Adipocyte (in vitro differentiated cells): ENCODE measurements around the gene NELFE.
"Not testable (repeated sequence)": the region's sequence is repeated elsewhere in the genome, so short reads cannot be mapped to it uniquely, and the experiment has no call there.

Experiments
- DNase-seq: peaks from one replicate; pipeline ENCODE4 v3.0.0-alpha.2; 2015; ENCODE audit warnings: low read depth
- H3K27me3 ChIP-seq: replicated peaks from 2 replicates; pipeline ENCODE4 v1.7.0; 2013; ENCODE audit warnings: mild to moderate bottlenecking, low read length, moderate library complexity; ENCODE audit not compliant: control insufficient read depth, insufficient read depth
- H3K36me3 ChIP-seq: 2 replicates; pipeline ENCODE4 v1.7.0; 2013; ENCODE audit warnings: low read length, mild to moderate bottlenecking, moderate library complexity; ENCODE audit not compliant: control insufficient read depth, insufficient read depth, severe bottlenecking
- H3K4me1 ChIP-seq: 2 replicates; pipeline ENCODE4 v1.7.0; 2013; ENCODE audit warnings: mild to moderate bottlenecking, low read length, moderate library complexity; ENCODE audit not compliant: control insufficient read depth, insufficient read depth
- H3K4me3 ChIP-seq: 2 replicates; pipeline ENCODE4 v1.7.0; 2013; ENCODE audit warnings: mild to moderate bottlenecking, low read length, moderate library complexity
- H3K9ac ChIP-seq: 2 replicates; pipeline ENCODE4 v1.7.0; 2013; ENCODE audit warnings: mild to moderate bottlenecking, low read length, moderate library complexity
- H3K9me3 ChIP-seq: 2 replicates; pipeline ENCODE4 v1.7.0; 2013; ENCODE audit warnings: mild to moderate bottlenecking, low read length, moderate library complexity; ENCODE audit not compliant: control insufficient read depth

The NELFE gene

GRCh38 chr6:31927863-31928671 is 30.7 kb downstream of the NELFE start:
- DNase-seq, result no peak
- Histone ChIP-seq H3K4me1 (peaks cover 16% of the 10 kb centered on the region), H3K4me3 (peak overlapping the region; percentile 73), H3K36me3 (no peaks in the 10 kb centered on the region), H3K9ac (peak overlapping the region; percentile 65), H3K27me3 (peaks cover 1% of the 10 kb centered on the region), H3K9me3 (peaks cover 3% of the 10 kb centered on the region)

DNA sequence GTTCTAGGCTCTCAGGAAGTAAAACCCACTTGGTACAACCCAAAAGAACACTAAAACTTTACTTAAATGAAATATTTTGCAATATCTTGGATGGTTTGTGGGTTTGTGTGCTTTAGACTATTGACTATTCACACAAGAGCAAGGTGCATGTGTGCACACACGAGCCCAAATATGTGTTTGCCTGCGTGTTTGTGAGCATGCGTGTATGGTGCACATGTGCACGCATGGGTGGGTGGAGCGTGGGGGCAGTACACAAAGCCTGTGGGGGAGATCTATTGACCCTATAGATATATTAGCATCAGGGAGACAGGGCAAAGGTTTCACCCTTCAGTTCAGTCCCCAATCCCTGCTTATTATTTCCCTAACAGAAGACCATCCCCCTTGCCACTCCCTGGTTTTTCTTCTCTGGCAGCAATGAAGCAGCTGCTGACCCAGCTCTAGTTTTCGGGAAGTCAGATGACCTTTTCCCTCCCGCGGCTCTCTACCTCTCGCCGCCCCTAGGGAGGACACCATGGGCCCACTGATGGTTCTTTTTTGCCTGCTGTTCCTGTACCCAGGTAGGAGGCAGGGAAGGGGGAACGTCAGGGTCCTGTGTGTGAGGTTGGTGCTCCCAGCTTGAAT is 31.4 kb downstream of the NELFE start, which contains the start of gene C2:
C2 (plus strand) TSS at position 476 of the 621 bp plus-strand sequence; CDS start at position 512, 36 bp downstream.
- DNase-seq, result no peak
- peak within 1 kb of the TSS; percentile 65 for H3K9ac ChIP-seq
- peaks cover 3% of the 10 kb centered on the region for H3K9me3 ChIP-seq
- peak within 1 kb of the TSS; percentile 73 for H3K4me3 ChIP-seq
- H3K27me3 ChIP-seq, result no peaks in the 10 kb centered on the region
- H3K4me1 ChIP-seq, result peaks cover 16% of the 10 kb centered on the region
- H3K36me3 ChIP-seq, result no peaks in the 10 kb centered on the region

- Histone ChIP-seq H3K27me3 (no peaks in the 10 kb centered on the region), H3K36me3 (no peaks in the 10 kb centered on the region), H3K9ac (no peak overlapping the region), H3K4me1 (peaks cover 12% of the 10 kb centered on the region), H3K9me3 (peaks cover 3% of the 10 kb centered on the region), H3K4me3 (no peak overlapping the region)
- DNase-seq, result no peak
Measured at GRCh38 chr6:31922942-31923341, 35.8 kb downstream of the NELFE start.

DNA sequence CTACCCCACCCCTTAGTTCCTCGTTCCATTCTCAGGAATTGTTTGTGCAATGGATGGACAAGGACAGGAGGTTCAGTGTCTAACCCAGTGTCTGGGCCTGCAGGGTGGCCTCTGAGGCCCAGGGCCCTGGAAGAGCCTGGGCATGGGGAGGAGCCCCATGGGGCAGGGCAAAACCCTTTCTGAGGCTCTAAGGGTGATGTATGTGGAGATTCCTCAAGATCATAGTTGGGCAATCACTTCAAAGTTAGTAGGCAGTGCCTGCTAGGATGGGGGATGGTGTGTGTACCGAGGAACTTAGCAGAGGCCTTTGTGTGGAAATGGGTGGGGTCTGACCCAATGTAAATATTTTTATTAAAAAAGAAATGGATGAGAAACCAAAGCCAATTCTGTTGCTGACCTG is 38.0 kb downstream of the NELFE start:
- no peaks in the 10 kb centered on the region for H3K9me3 ChIP-seq
- H3K27me3 ChIP-seq, result no peaks in the 10 kb centered on the region
- no peaks in the 10 kb centered on the region for H3K4me1 ChIP-seq
- peak; percentile 58 for DNase-seq
- no peak overlapping the region for H3K4me3 ChIP-seq
- H3K9ac ChIP-seq, result no peak overlapping the region
- H3K36me3 ChIP-seq, result no peaks in the 10 kb centered on the region

GRCh38 chr6:31919624-31920303 is 39.0 kb downstream of the NELFE start:
- no peak overlapping the region for H3K4me3 ChIP-seq
- H3K27me3 ChIP-seq, result no peaks in the 10 kb centered on the region
- H3K9ac ChIP-seq, result no peak overlapping the region
- H3K9me3 ChIP-seq, result no peaks in the 10 kb centered on the region
- DNase-seq, result no peak
- no peaks in the 10 kb centered on the region for H3K4me1 ChIP-seq
- no peaks in the 10 kb centered on the region for H3K36me3 ChIP-seq

DNA sequence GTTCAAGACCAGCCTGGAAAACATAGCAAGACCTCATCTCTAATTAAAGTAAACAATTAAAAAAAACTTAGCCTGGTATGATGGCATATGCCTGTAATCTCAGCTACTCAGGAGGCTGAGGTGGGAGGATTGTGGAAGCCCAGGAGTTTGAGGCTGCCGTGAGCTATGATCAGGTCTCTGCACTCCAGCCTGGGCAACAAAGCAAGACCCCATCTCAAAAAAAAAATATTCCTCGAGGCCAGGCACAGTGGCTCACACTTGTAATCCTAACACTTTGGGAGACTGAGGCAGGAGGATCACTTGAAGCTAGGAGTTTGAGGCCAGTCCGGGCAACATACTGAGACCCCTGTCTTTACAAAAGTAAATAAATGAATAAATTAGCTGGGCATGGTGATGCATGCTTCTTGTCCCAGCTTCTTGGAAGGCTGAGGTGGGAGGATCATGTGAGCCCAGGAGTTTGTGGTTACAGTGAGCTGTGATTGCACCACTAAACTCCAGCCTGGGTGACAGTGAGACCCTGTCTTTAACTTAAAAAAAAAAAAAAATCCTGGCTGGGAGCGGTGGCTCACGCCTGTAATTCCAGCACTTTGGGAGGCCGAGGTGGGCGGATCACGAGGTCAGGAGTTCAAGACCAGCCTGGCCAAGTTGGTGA is 40.6 kb downstream of the NELFE start:
- no peak overlapping the region for H3K4me3 ChIP-seq
- DNase-seq, result no peak
- no peaks in the 10 kb centered on the region for H3K36me3 ChIP-seq
- H3K4me1 ChIP-seq, result no peaks in the 10 kb centered on the region
- H3K9me3 ChIP-seq, result no peaks in the 10 kb centered on the region
- no peak overlapping the region for H3K9ac ChIP-seq
- no peaks in the 10 kb centered on the region for H3K27me3 ChIP-seq

DNA sequence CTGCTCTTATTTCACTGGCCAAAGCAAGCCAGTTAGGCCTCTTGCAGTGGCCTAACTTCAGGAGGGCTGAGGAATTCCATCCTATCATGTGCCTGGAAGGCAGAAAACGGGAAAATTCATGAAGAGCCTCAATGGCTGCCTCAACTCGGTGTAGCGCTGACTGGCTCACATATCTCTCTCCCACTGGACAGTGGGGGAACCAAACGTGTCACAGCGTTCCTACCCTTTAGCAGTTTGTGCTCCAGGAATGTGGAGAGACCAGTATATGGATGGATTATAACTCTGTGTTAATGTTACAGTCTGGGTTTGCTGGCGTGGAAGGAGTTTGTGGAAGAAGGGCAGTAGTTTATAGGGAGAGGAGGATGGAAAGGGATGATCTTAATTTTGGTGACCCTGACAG is 43.0 kb downstream of the NELFE start:
- DNase-seq, result no peak
- no peaks in the 10 kb centered on the region for H3K27me3 ChIP-seq
- H3K9me3 ChIP-seq, result no peaks in the 10 kb centered on the region

GRCh38 chr6:31915351-31915750 is 43.4 kb downstream of the NELFE start:
- Histone ChIP-seq H3K9ac (no peak overlapping the region), H3K36me3 (no peaks in the 10 kb centered on the region), H3K4me1 (peaks cover 11% of the 10 kb centered on the region), H3K27me3 (no peaks in the 10 kb centered on the region), H3K9me3 (no peaks in the 10 kb centered on the region), H3K4me3 (no peak overlapping the region)
- no peak for DNase-seq

More for the DNA sequence above, 43.0 kb downstream of the NELFE start:
- H3K4me1 ChIP-seq, result peaks cover 10% of the 10 kb centered on the region
- H3K36me3 ChIP-seq, result no peaks in the 10 kb centered on the region
- no peak overlapping the region for H3K4me3 ChIP-seq
- no peak overlapping the region for H3K9ac ChIP-seq

- Histone ChIP-seq H3K4me3 (no peak overlapping the region), H3K36me3 (no peaks in the 10 kb centered on the region), H3K9me3 (no peaks in the 10 kb centered on the region), H3K27me3 (no peaks in the 10 kb centered on the region), H3K4me1 (peaks cover 29% of the 10 kb centered on the region), H3K9ac (no peak overlapping the region)
- DNase-seq, result no peak
Measured at GRCh38 chr6:31911826-31912585, 46.8 kb downstream of the NELFE start.

GRCh38 chr6:31909298-31909697 is 49.5 kb downstream of the NELFE start:
- H3K9ac ChIP-seq, H3K9me3 ChIP-seq, DNase-seq, H3K4me3 ChIP-seq, H3K36me3 ChIP-seq, H3K27me3 ChIP-seq: not testable (repeated sequence)
- peaks cover 31% of the 10 kb centered on the region for H3K4me1 ChIP-seq
